Endometrial microvascular endothelial cells (primary cell): ENCODE results near the gene CDAN1. TPM values are rescaled to one million over a fixed set of nuclear protein-coding genes. Genes with fewer than 3 reads are reported as not detected.

ENCODE experiments used
- in situ Hi-C: cut with HindIII; loops from 2 replicates; pipeline ENCODE4 v1.10.0; 2017; ENCODE audit warnings: low sequenced_read_pairs, low pct_unique_long_range_greater_than_20kb; ENCODE audit errors: inconsistent ontology term
- total RNA-seq: library from RNA; depleted of rRNA; stranded (reverse); fragments of >200 nt; gene quantifications from one replicate; pipeline ENCODE4 v1.2.3, GENCODE V29; 2015; ENCODE audit errors: inconsistent ontology term

Gene CDAN1
- total RNA-seq, 1 donor from 2014 or later: 16.6 TPM

GRCh38 chr15:42719043-42719442, 17.9 kb downstream of the CDAN1 start:
- in situ Hi-C loops: no loop called here

- in situ Hi-C loops: no loop called here
Measured at GRCh38 chr15:42716626-42717025, 20.3 kb downstream of the CDAN1 start.

- in situ Hi-C loops: no loop called here
Measured at GRCh38 chr15:42716125-42716524, 20.8 kb downstream of the CDAN1 start.

DNA sequence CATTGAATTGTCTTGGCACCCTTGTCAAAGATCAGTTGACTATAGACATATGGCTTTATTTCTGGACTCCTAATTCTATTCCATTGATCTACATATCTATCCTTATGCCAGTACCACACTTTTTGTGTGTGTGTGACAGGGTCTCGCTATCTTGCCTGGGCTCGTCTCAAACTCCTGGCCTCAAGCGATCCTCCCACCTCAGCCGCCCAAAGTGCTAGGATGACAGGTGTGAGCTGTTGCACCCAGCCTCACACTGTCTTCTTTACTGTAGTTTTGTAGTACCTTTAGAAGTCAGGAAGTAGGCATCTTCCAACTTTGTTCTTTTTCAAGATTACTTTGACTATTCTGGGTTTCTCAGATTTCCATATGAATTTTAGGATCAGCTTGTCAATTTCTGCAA, 24.3 kb downstream of the CDAN1 start:
- in situ Hi-C loops: no loop called here

DNA sequence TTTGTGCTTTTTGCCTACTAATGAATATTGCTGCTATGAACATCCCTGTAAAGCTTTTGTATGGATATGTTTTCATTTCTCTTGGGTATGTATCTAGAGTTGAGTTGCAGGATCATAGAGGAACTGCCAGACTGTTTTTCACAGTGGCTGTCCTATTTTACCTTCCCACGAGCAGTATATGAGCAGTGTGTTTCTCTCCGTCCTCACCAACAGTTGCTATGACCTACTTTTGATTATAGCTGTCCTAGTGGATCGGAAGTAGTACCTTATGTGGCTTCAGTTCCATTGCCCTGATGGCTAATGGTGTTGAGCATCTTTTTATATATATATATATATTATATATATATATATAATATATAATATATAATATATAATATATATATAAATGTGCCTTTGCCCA, 25.2 kb downstream of the CDAN1 start:
- in situ Hi-C loops: no loop called here

GRCh38 chr15:42710662-42711061, 26.3 kb downstream of the CDAN1 start:
- in situ Hi-C loops: no loop called here

- in situ Hi-C loops: no loop called here
Measured at GRCh38 chr15:42707873-42708544, 28.9 kb downstream of the CDAN1 start.

DNA sequence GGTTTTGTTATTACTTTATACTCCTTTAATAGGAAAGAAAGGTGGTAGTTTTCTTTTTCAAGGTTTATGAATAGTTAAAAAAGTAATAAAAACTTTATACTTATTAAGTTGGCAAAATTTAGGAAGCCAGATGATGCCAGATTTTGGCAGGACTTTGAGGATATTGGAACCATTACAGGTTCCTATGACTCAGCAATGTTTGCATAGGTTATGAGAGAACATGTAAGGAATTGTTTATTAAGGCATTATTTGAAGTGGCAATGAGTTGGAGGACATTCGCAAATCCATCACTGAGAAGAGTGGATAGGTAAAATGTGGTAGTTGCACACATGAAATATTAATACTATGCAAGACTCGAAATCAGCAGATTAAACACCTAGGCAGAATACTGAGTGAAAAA, 29.9 kb downstream of the CDAN1 start:
- in situ Hi-C loops: no loop called here

GRCh38 chr15:42705336-42705735, 31.6 kb downstream of the CDAN1 start:
- in situ Hi-C loops: no loop called here

GRCh38 chr15:42704492-42704926, 32.4 kb downstream of the CDAN1 start:
- in situ Hi-C loops: no loop called here

- in situ Hi-C loops: no loop called here
Measured at GRCh38 chr15:42696626-42697025, 40.3 kb downstream of the CDAN1 start.

GRCh38 chr15:42695527-42696071, 41.3 kb downstream of the CDAN1 start:
- in situ Hi-C loops: no loop called here

DNA sequence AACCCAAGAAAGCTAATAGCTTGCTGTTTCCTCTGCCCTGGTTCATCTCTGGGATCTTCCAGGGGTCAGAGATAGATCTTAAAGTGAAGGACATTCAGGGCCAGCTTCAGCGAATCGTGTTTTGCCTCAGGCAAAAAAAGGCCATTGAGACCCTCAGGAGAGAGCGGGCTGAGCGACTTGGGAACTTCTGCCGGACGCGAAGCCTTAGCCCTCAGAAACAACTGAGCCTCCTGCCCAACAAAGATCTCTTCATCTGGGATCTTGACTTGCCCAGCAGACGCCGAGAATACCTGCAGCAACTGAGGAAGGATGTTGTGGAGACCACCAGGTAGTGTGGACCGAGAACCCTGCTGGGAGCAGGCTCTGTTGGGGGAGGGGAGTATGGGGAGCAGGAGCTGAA, 42.5 kb downstream of the CDAN1 start:
- in situ Hi-C loops: no loop called here

GRCh38 chr15:42693942-42694341, 43.0 kb downstream of the CDAN1 start:
- in situ Hi-C loops: no loop called here

- in situ Hi-C loops: no loop called here
Measured at GRCh38 chr15:42693496-42693895, 43.4 kb downstream of the CDAN1 start.

GRCh38 chr15:42692997-42693396, 43.9 kb downstream of the CDAN1 start:
- in situ Hi-C loops: no loop called here

DNA sequence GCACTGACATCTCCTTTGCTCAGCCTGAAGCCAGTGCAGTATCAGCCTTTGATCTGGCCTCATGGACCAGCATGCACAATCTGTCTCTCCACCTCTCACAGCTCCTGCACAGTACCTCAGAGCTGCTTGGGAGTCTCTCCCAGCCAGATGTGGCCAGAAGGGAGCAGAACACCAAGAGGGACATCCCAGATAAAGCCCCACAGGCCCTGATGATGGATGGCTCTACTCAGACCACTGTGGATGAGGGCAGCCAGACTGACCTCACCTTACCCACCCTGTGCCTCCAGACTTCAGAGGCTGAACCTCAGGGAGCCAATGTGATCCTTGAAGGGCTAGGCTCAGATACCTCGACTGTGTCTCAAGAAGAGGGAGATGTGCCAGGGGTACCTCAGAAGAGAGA, 44.4 kb downstream of the CDAN1 start:
- in situ Hi-C loops: no loop called here

DNA sequence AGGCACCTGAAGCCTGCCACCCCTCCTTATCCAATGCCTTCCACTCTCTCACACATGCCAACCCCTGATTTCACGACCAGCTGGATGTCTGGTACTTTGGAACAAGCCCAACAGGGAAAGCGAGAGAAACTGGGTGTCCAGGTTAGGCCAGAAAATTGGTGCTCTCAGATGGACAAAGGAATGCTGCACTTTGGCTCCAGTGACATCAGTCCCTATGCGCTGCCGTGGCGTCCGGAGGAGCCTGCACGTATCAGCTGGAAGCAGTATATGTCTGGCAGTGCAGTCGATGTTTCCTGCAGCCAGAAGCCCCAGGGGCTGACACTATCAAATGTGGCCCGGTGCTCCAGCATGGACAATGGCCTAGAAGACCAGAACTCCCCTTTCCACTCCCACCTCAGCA, 45.2 kb downstream of the CDAN1 start:
- in situ Hi-C loops: no loop called here

GRCh38 chr15:42691308-42691707, 45.6 kb downstream of the CDAN1 start:
- in situ Hi-C loops: no loop called here

DNA sequence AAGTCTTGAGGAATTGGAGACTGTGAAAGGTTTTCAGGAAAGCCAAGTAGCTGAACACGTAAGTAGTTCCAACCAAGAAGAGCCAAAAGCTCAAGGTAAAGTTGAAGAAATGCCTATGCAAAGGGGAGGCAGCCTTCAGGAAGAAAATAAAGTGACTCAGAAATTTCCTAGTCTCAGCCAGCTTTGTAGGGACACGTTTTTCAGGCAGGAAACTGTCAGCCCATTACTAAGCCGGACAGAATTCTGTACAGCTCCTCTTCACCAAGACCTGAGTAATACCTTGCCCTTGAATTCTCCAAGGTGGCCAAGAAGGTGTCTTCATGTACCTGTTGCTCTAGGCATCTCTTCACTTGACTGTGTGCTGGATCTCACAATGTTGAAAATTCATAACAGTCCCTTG, 48.6 kb downstream of the CDAN1 start:
- in situ Hi-C loops: no loop called here

DNA sequence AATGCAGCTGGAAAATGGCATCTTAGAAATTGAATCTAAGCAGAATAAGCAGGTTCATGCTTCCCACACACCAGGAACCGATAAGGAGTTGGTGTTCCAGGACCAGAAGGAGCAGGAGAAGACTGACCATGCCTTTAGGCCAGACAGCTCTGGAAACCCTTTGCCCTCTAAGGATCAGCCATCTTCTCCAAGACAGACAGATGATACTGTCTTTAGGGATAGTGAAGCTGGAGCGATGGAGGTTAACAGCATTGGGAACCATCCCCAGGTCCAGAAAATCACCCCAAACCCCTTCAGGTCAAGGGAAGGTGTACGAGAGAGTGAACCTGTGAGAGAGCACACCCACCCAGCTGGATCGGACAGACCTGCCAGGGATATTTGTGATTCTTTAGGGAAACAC, 49.2 kb downstream of the CDAN1 start:
- in situ Hi-C loops: no loop called here
